ENCODE results near the gene GPR173. TPM values are rescaled to one million over a fixed set of nuclear protein-coding genes. Genes with fewer than 3 reads are reported as not detected.

Gene GPR173
- total and polyA plus RNA-seq, 9 of the 15 experiments (the other 6 are each of a cell fraction or from before 2014, with no cell fraction given), result 0.01 TPM; not detected in 8

DNA sequence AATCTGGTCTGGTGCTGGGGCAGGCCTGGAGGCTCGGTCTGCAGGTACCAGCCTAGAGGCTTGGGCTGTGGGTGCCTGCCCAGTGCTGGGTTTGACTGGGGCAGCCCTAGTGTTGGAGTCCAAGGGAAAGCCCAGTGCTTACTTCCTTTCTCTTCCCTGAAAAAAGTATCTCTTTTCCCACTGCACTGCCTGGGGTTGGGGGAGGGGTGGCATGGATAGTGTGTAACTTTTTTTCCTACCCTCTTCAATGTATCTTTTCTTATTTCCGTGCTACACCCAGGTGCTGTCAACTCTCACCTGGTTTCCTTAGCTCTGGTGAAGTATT, 66.9 kb downstream of the GPR173 start:
- intact Hi-C loops (cut with micrococcal nuclease) (no loop called here), in situ Hi-C loops (cut with MboI) (no loop called here)
- ChIA-PET POLR2A (no interaction called here), CTCF (ENCODE audit: low intra/inter-chr PET ratio) (no interaction called here)
- no peak for FAIRE-seq
- Histone ChIP-seq H3K9me1 (ENCODE audit: control insufficient read depth, insufficient read depth, low read length) (no peaks in the 10 kb centered on the region), H3K27ac (ENCODE audit: extremely low read depth, low read depth, low read length) (no peak overlapping the region), H3K36me3 (ENCODE audit: control insufficient read depth, insufficient read depth, low read length) (no peaks in the 10 kb centered on the region), H2AFZ (ENCODE audit: low read depth, low read length) (no peak overlapping the region), H3K9me3 (replicated peaks; ENCODE audit: control insufficient read depth, insufficient read depth, low read depth, low read length) (no peaks in the 10 kb centered on the region), H3K4me3 (no peak overlapping the region), H3K4me1 (replicated peaks in 1 of 2; ENCODE audit: control insufficient read depth in 2 of 2, insufficient read depth in 2 of 2, low read length in 2 of 2) (peaks cover 0 to 5% of the 10 kb centered on the region in 2 experiments; a peak in 1 of 5 replicates), H3K9ac (ENCODE audit: insufficient read depth in 1 of 2, low read depth in 2 of 2, low read length in 2 of 2) (no peak overlapping the region), H3K4me2 (ENCODE audit: insufficient read depth, low read length) (no peak overlapping the region), H4K20me1 (replicated peaks; ENCODE audit: control insufficient read depth, insufficient read depth, low read length) (no peaks in the 10 kb centered on the region; the same call in 1 of the 2 replicates), H3K79me2 (ENCODE audit: control insufficient read depth, insufficient read depth, low read length) (no peaks in the 10 kb centered on the region), H3K27me3 (ENCODE audit: control insufficient read depth in 2 of 2, insufficient read depth in 2 of 2, low read length in 2 of 2) (no peaks in the 10 kb centered on the region)
- ATAC-seq, result no peak
- WGBS (ENCODE audit: insufficient coverage, low coverage, missing lambda C conversion rate), result 36% methylated on average over 2 of the region's 2 CpGs
- TF ChIP-seq HMGN3 (IDR thresholded peaks at IDR 0.05; ENCODE audit: borderline replicate concordance, extremely low read depth, insufficient read length, low read depth, low read length) (no peak), HNRNPUL1 (IDR thresholded peaks at IDR 0.05; ENCODE audit: low read length) (no peak), ZNF444 (CRISPR knock-in tag; IDR thresholded peaks at IDR 0.05) (no peak), SMAD4 (CRISPR knock-in tag; conservative IDR thresholded peaks at IDR 0.05) (no peak), ZNF232 (CRISPR knock-in tag; IDR thresholded peaks at IDR 0.05) (no peak), PRMT5 (CRISPR knock-in tag; IDR thresholded peaks at IDR 0.05) (no peak), RAD21 (CRISPR knock-in tag; conservative IDR thresholded peaks at IDR 0.05 in 1 of 2, IDR thresholded peaks at IDR 0.05 in 1 of 2) (no peak), KLF10 (CRISPR knock-in tag; IDR thresholded peaks at IDR 0.05) (no peak)
- no peak for DNase-seq (ENCODE audit: extremely low read depth in 1 of 4, low spot score in 3 of 4)
- BruUV-seq (replicated peaks), result no TSS peak

Data from K562 (cell line).